Right lobe of liver (tissue), 4 donors: ENCODE data around the gene MIPEP.

Experiments
- CTCF ChIP-seq, 4 donors: fragments of 200-600 bp in 3 of 4; fragments of 450-650 bp in 1 of 4; IDR thresholded peaks; one replicate each; pipeline versions ENCODE4 v1.5.1 to v1.8.0; 2016 to 2022; ENCODE audit warnings: antibody characterized with exemption in 4 of 4, mild to moderate bottlenecking in 2 of 4
- POLR2A ChIP-seq: fragments of 450-650 bp; IDR thresholded peaks from one replicate; pipeline ENCODE4 v1.6.1; 2017; ENCODE audit warnings: antibody characterized with exemption, mild to moderate bottlenecking
- donor health status: DM: no; HTN: no; CAD: no.
- donor health status: DM: no; HTN: no; CAD: no.
- donor health status: DM: no; HTN: yes; CAD: no.

GRCh38 chr13:23724196-23724970 is 164.8 kb downstream of the MIPEP start:
- TF ChIP-seq POLR2A (no peak), CTCF (IDR thresholded peaks at IDR 0.05) (no peak)
